ENCODE measurements around the gene TEX44. TPM values are rescaled to one million over a fixed set of nuclear protein-coding genes. Genes with fewer than 3 reads are reported as not detected.
A peak's percentile ranks its signal among the peaks of the same experiment; 100 is the strongest.

TEX44 gene
- total and polyA plus RNA-seq, 9 of the 15 experiments (the other 6 are each of a cell fraction or from before 2014, with no cell fraction given): not detected

GRCh38 chr2:231612109-231612455 is 19.4 kb downstream of the TEX44 start:
- intact Hi-C loops (cut with micrococcal nuclease) (loop anchor here (1.0 to 5.0 kb wide), 3 partner anchors 63 to 170 kb away; partner anchors contain the start of gene PDE6D), in situ Hi-C loops (cut with MboI) (loop anchor here (5.0 kb wide), 1 partner anchor 60 kb away; no protein-coding TSS in a partner anchor)
- H4K20me1 ChIP-seq (replicated peaks; ENCODE audit: control insufficient read depth, insufficient read depth, low read length): no peaks in the 10 kb centered on the region
- FAIRE-seq (no peak), DNase-seq (ENCODE audit: extremely low read depth in 1 of 4, low spot score in 3 of 4) (no peak), ATAC-seq (peak; percentile 4; the same call in 1 of the 3 replicates)
- no TSS peak for BruUV-seq (replicated peaks)
- H3K27ac ChIP-seq (ENCODE audit: extremely low read depth, low read depth, low read length): peak overlapping the region; percentile 46; the same call in 1 of the 3 replicates
- H3K9me3 ChIP-seq (replicated peaks; ENCODE audit: control insufficient read depth, insufficient read depth, low read depth, low read length): no peaks in the 10 kb centered on the region
- no peaks in the 10 kb centered on the region for H3K79me2 ChIP-seq (ENCODE audit: control insufficient read depth, insufficient read depth, low read length)
- ChIA-PET POLR2A (interaction anchor here (0.7 to 1.2 kb wide), 3 partner anchors 97 to 179 kb away, joined by 4 to 5 read pairs (median 4); no protein-coding TSS in a partner anchor), CTCF (ENCODE audit: low intra/inter-chr PET ratio) (interaction anchor here (2.2 to 3.6 kb wide), 3 partner anchors 65 to 103 kb away, joined by 10 to 27 read pairs (median 12); no protein-coding TSS in a partner anchor)
- no peaks in the 10 kb centered on the region for H3K9me1 ChIP-seq (ENCODE audit: control insufficient read depth, insufficient read depth, low read length)
- H3K36me3 ChIP-seq (ENCODE audit: control insufficient read depth, insufficient read depth, low read length): no peaks in the 10 kb centered on the region
- H3K9ac ChIP-seq (ENCODE audit: insufficient read depth in 1 of 2, low read depth in 2 of 2, low read length in 2 of 2): peak overlapping the region; percentile 21 to 69; a peak in 2 of 4 replicates
- peak overlapping the region; percentile 84 for H2AFZ ChIP-seq (ENCODE audit: low read depth, low read length)
- H3K27me3 ChIP-seq (ENCODE audit: control insufficient read depth in 2 of 2, insufficient read depth in 2 of 2, low read length in 2 of 2): peaks cover 0 to 4% of the 10 kb centered on the region in 2 experiments; a peak in 1 of 5 replicates
- no peak overlapping the region for H3K4me2 ChIP-seq (ENCODE audit: insufficient read depth, low read length)
- no peak overlapping the region for H3K4me3 ChIP-seq
- WGBS (ENCODE audit: insufficient coverage, low coverage, missing lambda C conversion rate): 27% methylated on average over 10 of the region's 10 CpGs
- H3K4me1 ChIP-seq (replicated peaks in 1 of 2; ENCODE audit: control insufficient read depth in 2 of 2, insufficient read depth in 2 of 2, low read length in 2 of 2): peaks cover 17 to 36% of the 10 kb centered on the region in 2 experiments; a peak in 4 of 5 replicates
- peak; percentile 74 to 88 for TF ChIP-seq KDM1A (IDR thresholded peaks at IDR 0.05)
- no peak for TF ChIP-seq NKRF (IDR thresholded peaks at IDR 0.05; ENCODE audit: borderline replicate concordance)
- no peak for TF ChIP-seq HSF4 (CRISPR knock-in tag; IDR thresholded peaks at IDR 0.05; ENCODE audit: borderline replicate concordance)
- TF ChIP-seq GATA2 (CRISPR knock-in tag; IDR thresholded peaks at IDR 0.05): 0 out of 2 replicates have a peak, but pooled peaks have one; percentile 3
- TF ChIP-seq HDAC2 (IDR thresholded peaks at IDR 0.05): peak; percentile 53; the same call in 1 of the 2 replicates
- TF ChIP-seq RFX1 (IDR thresholded peaks at IDR 0.05): peak; percentile 42; the same call in 1 of the 2 replicates
- TF ChIP-seq BCOR (IDR thresholded peaks at IDR 0.05): peak; percentile 82
- TF ChIP-seq ADNP (tag; IDR thresholded peaks at IDR 0.05): peak; percentile 65; the same call in 1 of the 2 replicates
- TF ChIP-seq RBFOX2 (IDR thresholded peaks at IDR 0.05; ENCODE audit: low read depth, low read length): no peak
- no peak for TF ChIP-seq EWSR1 (IDR thresholded peaks at IDR 0.05; ENCODE audit: borderline replicate concordance, low read depth, partially characterized antibody)
- peak; percentile 78 for TF ChIP-seq RBM25 (IDR thresholded peaks at IDR 0.05; ENCODE audit: low read depth, low read length, severe bottlenecking)
- TF ChIP-seq GABPB1 (CRISPR knock-in tag; IDR thresholded peaks at IDR 0.05): 0 out of 2 replicates have a peak, but pooled peaks have one; percentile 30
- TF ChIP-seq, protein P1, sequence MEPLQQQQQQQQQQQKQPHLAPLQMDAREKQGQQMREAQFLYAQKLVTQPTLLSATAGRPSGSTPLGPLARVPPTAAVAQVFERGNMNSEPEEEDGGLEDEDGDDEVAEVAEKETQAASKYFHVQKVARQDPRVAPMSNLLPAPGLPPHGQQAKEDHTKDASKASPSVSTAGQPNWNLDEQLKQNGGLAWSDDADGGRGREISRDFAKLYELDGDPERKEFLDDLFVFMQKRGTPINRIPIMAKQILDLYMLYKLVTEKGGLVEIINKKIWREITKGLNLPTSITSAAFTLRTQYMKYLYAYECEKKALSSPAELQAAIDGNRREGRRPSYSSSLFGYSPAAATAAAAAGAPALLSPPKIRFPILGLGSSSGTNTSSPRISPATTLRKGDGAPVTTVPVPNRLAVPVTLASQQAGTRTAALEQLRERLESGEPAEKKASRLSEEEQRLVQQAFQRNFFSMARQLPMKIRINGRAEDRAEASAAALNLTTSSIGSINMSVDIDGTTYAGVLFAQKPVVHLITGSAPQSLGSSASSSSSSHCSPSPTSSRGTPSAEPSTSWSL (CRISPR knock-in tag; IDR thresholded peaks at IDR 0.05; ENCODE audit: borderline replicate concordance): no peak
- peak; percentile 58 for TF ChIP-seq SMARCA5 (IDR thresholded peaks at IDR 0.05)
- peak; percentile 72; the same call in 1 of the 2 replicates for TF ChIP-seq ZBTB33 (CRISPR knock-in tag; IDR thresholded peaks at IDR 0.05)
- no peak for TF ChIP-seq RBBP5 (IDR thresholded peaks at IDR 0.05; ENCODE audit: borderline replicate concordance, insufficient read depth, low read length, poor library complexity, severe bottlenecking)
